Measurements from ENCODE around the gene TNFSF8. TPM values are rescaled to one million over a fixed set of nuclear protein-coding genes. Genes with fewer than 3 reads are reported as not detected.

Gene TNFSF8
- total RNA-seq, 2 experiments from 2014 or later, result 27.7 to 50.3 TPM

GRCh38 chr9:114888607-114889006 is 41.8 kb downstream of the TNFSF8 start:
- Histone ChIP-seq H3K36me3 (ENCODE audit: insufficient read depth, low read length) (peaks cover 7% of the 10 kb centered on the region; the same call in 1 of the 2 replicates), H3K4me1 (ENCODE audit: insufficient read depth, low read length, poor library complexity, severe bottlenecking) (peaks cover 43% of the 10 kb centered on the region), H2AFZ (ENCODE audit: low read length) (no peak overlapping the region), H4K20me1 (ENCODE audit: insufficient read depth, low read length) (no peaks in the 10 kb centered on the region), H3K4me2 (ENCODE audit: low read length) (no peak overlapping the region), H3K4me3 (ENCODE audit: low read depth, low read length, poor library complexity, severe bottlenecking) (no peak overlapping the region), H3K79me2 (ENCODE audit: insufficient read depth, low read depth, low read length) (no peaks in the 10 kb centered on the region), H3K9me2 (ENCODE audit: insufficient read depth, low read length) (no peaks in the 10 kb centered on the region), H3K9me3 (ENCODE audit: low read length) (peaks cover 17% of the 10 kb centered on the region; the same call in 1 of the 2 replicates), H3K27ac (ENCODE audit: low read depth, low read length, poor library complexity, severe bottlenecking) (no peak overlapping the region)
- POLR2A ChIA-PET, result interaction anchor here (0.9 to 2.4 kb wide), 5 partner anchors 10 to 41 kb away, joined by 3 to 13 read pairs (median 3); partner anchors contain the start of gene TNFSF8
- DNase-seq (ENCODE audit: low spot score), result no peak
- no TSS peak for BruUV-seq (replicated peaks)
- intact Hi-C loops (cut with micrococcal nuclease; ENCODE audit: unreplicated experiment), result no loop called here
- CTCF ChIA-PET (ENCODE audit: unreplicated experiment), result no interaction called here
- TF ChIP-seq EZH2phosphoT487 (IDR thresholded peaks at IDR 0.05; ENCODE audit: borderline replicate concordance, low read depth, low read length) (no peak), CTCF (conservative IDR thresholded peaks at IDR 0.05; ENCODE audit: low read length) (no peak)

GRCh38 chr9:114887963-114888362 is 42.4 kb downstream of the TNFSF8 start:
- no TSS peak for BruUV-seq (replicated peaks)
- intact Hi-C loops (cut with micrococcal nuclease; ENCODE audit: unreplicated experiment), result no loop called here
- CTCF ChIA-PET (ENCODE audit: unreplicated experiment), result interaction anchor here (1.5 kb wide), 1 partner anchor 22 kb away, joined by 4 read pairs; no protein-coding TSS in a partner anchor
- POLR2A ChIA-PET, result interaction anchor here (0.9 to 2.4 kb wide), 5 partner anchors 10 to 42 kb away, joined by 3 to 13 read pairs (median 4); partner anchors contain the start of gene TNFSF8
- no peak overlapping the region for H3K4me2 ChIP-seq (ENCODE audit: low read length)
- peaks cover 38% of the 10 kb centered on the region for H3K4me1 ChIP-seq (ENCODE audit: insufficient read depth, low read length, poor library complexity, severe bottlenecking)
- H3K9me3 ChIP-seq (ENCODE audit: low read length), result peaks cover 19% of the 10 kb centered on the region; the same call in 1 of the 2 replicates
- no peak for DNase-seq (ENCODE audit: low spot score)
- H3K27ac ChIP-seq (ENCODE audit: low read depth, low read length, poor library complexity, severe bottlenecking), result no peak overlapping the region
- no peak overlapping the region for H3K4me3 ChIP-seq (ENCODE audit: low read depth, low read length, poor library complexity, severe bottlenecking)
- no peak for TF ChIP-seq EZH2phosphoT487 (IDR thresholded peaks at IDR 0.05; ENCODE audit: borderline replicate concordance, low read depth, low read length)
- no peak for TF ChIP-seq CTCF (conservative IDR thresholded peaks at IDR 0.05; ENCODE audit: low read length)
- no peaks in the 10 kb centered on the region for H4K20me1 ChIP-seq (ENCODE audit: insufficient read depth, low read length)
- H3K79me2 ChIP-seq (ENCODE audit: insufficient read depth, low read depth, low read length), result no peaks in the 10 kb centered on the region
- no peaks in the 10 kb centered on the region for H3K9me2 ChIP-seq (ENCODE audit: insufficient read depth, low read length)
- no peak overlapping the region for H2AFZ ChIP-seq (ENCODE audit: low read length)
- peaks cover 7% of the 10 kb centered on the region; the same call in 1 of the 2 replicates for H3K36me3 ChIP-seq (ENCODE audit: insufficient read depth, low read length)

DNA sequence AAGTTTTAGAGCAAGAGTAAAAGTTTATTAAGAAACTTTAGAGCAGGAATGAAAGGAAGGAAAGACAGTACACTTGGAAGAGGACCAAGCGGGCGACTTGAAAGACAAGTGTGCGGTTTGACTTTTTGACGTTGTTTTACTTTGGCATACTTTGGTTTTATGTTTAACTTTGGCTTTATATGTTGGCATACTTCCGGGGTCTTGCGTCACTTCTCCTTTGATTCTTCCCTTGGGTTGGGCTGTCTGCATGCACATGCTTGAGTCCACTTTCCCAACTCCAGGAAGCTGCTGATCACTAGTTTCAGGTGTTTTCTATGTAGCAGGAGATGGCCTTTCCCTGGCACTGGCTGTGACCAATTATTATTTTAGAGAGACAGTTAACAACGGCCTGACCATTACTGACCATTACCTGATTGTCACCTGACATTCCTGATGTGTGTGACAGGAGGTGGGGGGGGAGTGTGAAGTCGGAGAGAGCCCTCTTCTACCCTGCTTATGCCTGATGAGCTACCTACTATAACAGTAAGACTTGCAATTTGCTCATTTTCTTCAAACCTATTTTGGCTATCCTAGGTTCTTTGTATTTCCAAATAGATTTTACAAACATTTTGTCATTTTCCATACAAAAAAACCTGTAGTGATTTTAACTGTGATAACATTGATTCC is 45.5 kb downstream of the TNFSF8 start:
- ChIA-PET CTCF (ENCODE audit: unreplicated experiment) (no interaction called here), POLR2A (interaction anchor here (1.0 kb wide), 1 partner anchor 21 kb away, joined by 3 read pairs; no protein-coding TSS in a partner anchor)
- no peaks in the 10 kb centered on the region for H4K20me1 ChIP-seq (ENCODE audit: insufficient read depth, low read length)
- H2AFZ ChIP-seq (ENCODE audit: low read length), result no peak overlapping the region
- no peak for TF ChIP-seq EZH2phosphoT487 (IDR thresholded peaks at IDR 0.05; ENCODE audit: borderline replicate concordance, low read depth, low read length)
- no peak for TF ChIP-seq CTCF (conservative IDR thresholded peaks at IDR 0.05; ENCODE audit: low read length)
- peaks cover 4% of the 10 kb centered on the region; the same call in 1 of the 2 replicates for H3K36me3 ChIP-seq (ENCODE audit: insufficient read depth, low read length)
- H3K4me2 ChIP-seq (ENCODE audit: low read length), result no peak overlapping the region
- H3K9me2 ChIP-seq (ENCODE audit: insufficient read depth, low read length), result no peaks in the 10 kb centered on the region
- intact Hi-C loops (cut with micrococcal nuclease; ENCODE audit: unreplicated experiment), result no loop called here
- H3K9me3 ChIP-seq (ENCODE audit: low read length), result peaks cover 19% of the 10 kb centered on the region; the same call in 1 of the 2 replicates
- no peak overlapping the region for H3K27ac ChIP-seq (ENCODE audit: low read depth, low read length, poor library complexity, severe bottlenecking)
- H3K4me3 ChIP-seq (ENCODE audit: low read depth, low read length, poor library complexity, severe bottlenecking), result no peak overlapping the region
- H3K4me1 ChIP-seq (ENCODE audit: insufficient read depth, low read length, poor library complexity, severe bottlenecking), result peaks cover 25% of the 10 kb centered on the region
- no TSS peak for BruUV-seq (replicated peaks)
- DNase-seq (ENCODE audit: low spot score), result no peak
- H3K79me2 ChIP-seq (ENCODE audit: insufficient read depth, low read depth, low read length), result no peaks in the 10 kb centered on the region
